Uterus (tissue), 4 donors: ENCODE results near the gene TNFRSF6B. TPM values are rescaled to one million over a fixed set of nuclear protein-coding genes. Genes with fewer than 3 reads are reported as not detected.

Source experiments
- DNase-seq, 2 donors: peaks; one replicate each; pipeline ENCODE4 v3.0.0-alpha.2; 2019 to 2020
- H3K27ac ChIP-seq, 2 donors: fragments of 200-600 bp; sonication (generic); 1 replicate in 1 of 2; 2 replicates in 1 of 2; pipeline ENCODE4 v1.5.1; 2016 to 2018
- H3K27me3 ChIP-seq, 2 donors: fragments of 200-600 bp; sonication (generic); one replicate each; pipeline ENCODE4 v1.5.1; 2018 to 2019; ENCODE audit warnings: control low read depth in 1 of 2
- H3K36me3 ChIP-seq, 2 donors: fragments of 200-600 bp; sonication (generic); one replicate each; pipeline ENCODE4 v1.5.1; 2019; ENCODE audit warnings: control low read depth in 1 of 2
- H3K4me1 ChIP-seq, 2 donors: fragments of 200-600 bp; sonication (generic); one replicate each; pipeline ENCODE4 v1.5.1; 2018 to 2019; ENCODE audit warnings: control low read depth in 1 of 2
- H3K4me3 ChIP-seq, 2 donors: fragments of 200-600 bp; sonication (generic); 1 replicate in 1 of 2; 2 replicates in 1 of 2; pipeline ENCODE4 v1.5.1; 2018 to 2019; ENCODE audit warnings: mild to moderate bottlenecking in 1 of 2
- H3K9me3 ChIP-seq, 2 donors: fragments of 200-600 bp; sonication (generic); one replicate each; pipeline ENCODE4 v1.5.1; 2019; ENCODE audit warnings: control low read depth in 1 of 2
- POLR2A ChIP-seq, 2 donors: fragments of 450-650 bp; IDR thresholded peaks; one replicate each; pipeline ENCODE4 v1.6.1; 2016; ENCODE audit warnings: antibody characterized with exemption in 2 of 2, mild to moderate bottlenecking in 1 of 2, moderate library complexity in 1 of 2
- intact Hi-C: fragments of 100-400 bp; cut with DNase I; formaldehyde crosslinking; loops from one replicate; pipeline ENCODE4 v1.15.1; 2023; ENCODE audit warnings: low total_unique reads
- total RNA-seq, 4 donors: library from RNA; depleted of rRNA in 3 of 4; stranded (reverse); fragments of >200 nt in 3 of 4; gene quantifications; one replicate each; pipeline versions ENCODE4 v1.1.0 to v1.2.4, GENCODE V29; 2014 to 2023
- TF ChIP-seq, protein P1 (sequence below), 4 experiments: fragments of 200-600 bp in 2 of 4; fragments of 450-650 bp in 2 of 4; sonication (generic) in 2 of 4; IDR thresholded peaks; one replicate each; pipeline ENCODE4 v1.5.1; 2016 to 2019; ENCODE audit warnings: antibody characterized with exemption in 4 of 4, mild to moderate bottlenecking in 2 of 4, moderate library complexity in 1 of 4
- donor health status: DM: yes; HTN: yes; CAD: no.

TNFRSF6B gene
- total RNA-seq, 4 donors from 2014 or later = 0.83 to 4.1 TPM; not detected in 2

DNA sequence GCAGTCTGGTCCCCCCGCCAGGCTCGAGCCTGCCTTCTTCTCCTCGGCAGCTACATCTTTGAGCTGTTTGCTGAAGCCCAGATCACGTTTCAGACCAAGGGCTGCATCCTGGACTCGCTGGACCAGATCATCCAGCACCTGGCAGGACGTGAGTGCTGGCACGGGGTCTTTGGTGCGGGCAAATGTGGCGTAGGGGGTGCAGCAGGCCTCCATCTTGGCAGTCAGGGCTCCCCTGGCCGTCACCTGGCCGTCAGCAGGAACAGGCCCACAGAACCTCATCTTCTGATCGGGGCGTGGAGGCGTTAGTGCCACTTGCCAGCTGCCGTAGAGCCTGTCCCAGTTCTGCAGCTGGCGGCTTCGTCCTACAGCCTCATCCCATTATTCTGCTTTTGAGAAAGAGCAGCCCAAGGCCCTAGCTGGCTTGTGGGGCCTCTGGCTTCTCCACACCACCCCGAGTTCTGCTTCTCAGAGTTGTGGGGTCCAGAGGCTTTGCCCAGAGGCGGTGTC is 16.6 kb upstream of the TNFRSF6B start:
- no peak for DNase-seq
- intact Hi-C loops = no loop called here
- H3K4me3 ChIP-seq = no peak overlapping the region
- no peaks in the 10 kb centered on the region for H3K9me3 ChIP-seq
- TF ChIP-seq POLR2A (IDR thresholded peaks at IDR 0.05) = no peak
- TF ChIP-seq, protein P1, sequence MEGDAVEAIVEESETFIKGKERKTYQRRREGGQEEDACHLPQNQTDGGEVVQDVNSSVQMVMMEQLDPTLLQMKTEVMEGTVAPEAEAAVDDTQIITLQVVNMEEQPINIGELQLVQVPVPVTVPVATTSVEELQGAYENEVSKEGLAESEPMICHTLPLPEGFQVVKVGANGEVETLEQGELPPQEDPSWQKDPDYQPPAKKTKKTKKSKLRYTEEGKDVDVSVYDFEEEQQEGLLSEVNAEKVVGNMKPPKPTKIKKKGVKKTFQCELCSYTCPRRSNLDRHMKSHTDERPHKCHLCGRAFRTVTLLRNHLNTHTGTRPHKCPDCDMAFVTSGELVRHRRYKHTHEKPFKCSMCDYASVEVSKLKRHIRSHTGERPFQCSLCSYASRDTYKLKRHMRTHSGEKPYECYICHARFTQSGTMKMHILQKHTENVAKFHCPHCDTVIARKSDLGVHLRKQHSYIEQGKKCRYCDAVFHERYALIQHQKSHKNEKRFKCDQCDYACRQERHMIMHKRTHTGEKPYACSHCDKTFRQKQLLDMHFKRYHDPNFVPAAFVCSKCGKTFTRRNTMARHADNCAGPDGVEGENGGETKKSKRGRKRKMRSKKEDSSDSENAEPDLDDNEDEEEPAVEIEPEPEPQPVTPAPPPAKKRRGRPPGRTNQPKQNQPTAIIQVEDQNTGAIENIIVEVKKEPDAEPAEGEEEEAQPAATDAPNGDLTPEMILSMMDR (IDR thresholded peaks at IDR 0.05) = no peak
- no peaks in the 10 kb centered on the region for H3K36me3 ChIP-seq
- no peaks in the 10 kb centered on the region for H3K27me3 ChIP-seq
- H3K27ac ChIP-seq = no peak overlapping the region
- H3K4me1 ChIP-seq = peaks cover 3 to 6% of the 10 kb centered on the region in 2 donors

- Histone ChIP-seq H3K27ac (no peak overlapping the region), H3K4me3 (no peak overlapping the region), H3K36me3 (no peaks in the 10 kb centered on the region), H3K27me3 (no peaks in the 10 kb centered on the region), H3K9me3 (no peaks in the 10 kb centered on the region), H3K4me1 (peaks cover 3 to 6% of the 10 kb centered on the region in 2 donors)
- TF ChIP-seq POLR2A (IDR thresholded peaks at IDR 0.05) = no peak
- TF ChIP-seq, protein P1 (IDR thresholded peaks at IDR 0.05) = no peak
- DNase-seq = no peak
- intact Hi-C loops = no loop called here
These were observed 16.0 kb upstream of the TNFRSF6B start for GRCh38 chr20:63680427-63680826.

DNA sequence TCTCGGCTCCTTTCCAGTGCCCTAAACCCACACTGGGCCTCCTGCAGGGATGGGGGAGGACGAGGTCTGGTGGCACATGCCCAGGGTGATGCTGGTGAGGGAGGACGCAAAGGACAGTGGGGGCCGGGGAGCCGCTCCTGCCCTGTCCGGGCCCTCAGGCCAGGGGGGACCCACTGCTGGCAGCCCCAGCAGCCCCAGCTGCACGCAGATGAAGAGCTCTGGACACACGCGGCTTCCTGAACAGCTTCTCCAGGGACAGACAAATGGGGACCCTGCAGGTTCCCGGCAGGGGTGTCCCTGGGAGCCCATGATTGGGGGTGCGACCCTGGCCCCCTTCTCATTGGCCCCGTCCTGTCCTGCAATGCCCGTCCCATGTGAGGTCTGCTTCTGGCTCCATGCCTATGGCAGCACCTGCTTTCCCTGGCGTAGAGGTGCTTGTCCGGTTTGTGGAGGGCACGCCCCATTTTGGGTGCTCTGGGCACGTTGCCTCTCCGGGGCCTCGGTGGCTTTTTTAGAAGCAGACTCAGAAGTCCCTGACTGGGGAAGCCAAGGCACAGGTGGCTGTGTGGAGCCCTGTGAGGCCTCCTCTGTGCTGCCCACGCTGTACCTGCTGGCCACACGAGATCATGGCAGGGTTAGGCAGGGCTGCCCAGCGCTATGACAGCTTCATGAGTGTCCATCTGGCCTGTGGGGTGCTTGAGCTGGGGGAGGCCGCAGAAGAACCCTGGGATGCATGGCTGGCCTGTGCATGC is 15.4 kb upstream of the TNFRSF6B start:
- intact Hi-C loops = no loop called here
- Histone ChIP-seq H3K9me3 (no peaks in the 10 kb centered on the region), H3K27me3 (no peaks in the 10 kb centered on the region), H3K4me3 (no peak overlapping the region), H3K4me1 (peaks cover 3 to 7% of the 10 kb centered on the region in 2 donors), H3K27ac (no peak overlapping the region), H3K36me3 (no peaks in the 10 kb centered on the region)
- no peak for DNase-seq
- TF ChIP-seq, protein P1 (IDR thresholded peaks at IDR 0.05) = no peak
- TF ChIP-seq POLR2A (IDR thresholded peaks at IDR 0.05) = no peak

DNA sequence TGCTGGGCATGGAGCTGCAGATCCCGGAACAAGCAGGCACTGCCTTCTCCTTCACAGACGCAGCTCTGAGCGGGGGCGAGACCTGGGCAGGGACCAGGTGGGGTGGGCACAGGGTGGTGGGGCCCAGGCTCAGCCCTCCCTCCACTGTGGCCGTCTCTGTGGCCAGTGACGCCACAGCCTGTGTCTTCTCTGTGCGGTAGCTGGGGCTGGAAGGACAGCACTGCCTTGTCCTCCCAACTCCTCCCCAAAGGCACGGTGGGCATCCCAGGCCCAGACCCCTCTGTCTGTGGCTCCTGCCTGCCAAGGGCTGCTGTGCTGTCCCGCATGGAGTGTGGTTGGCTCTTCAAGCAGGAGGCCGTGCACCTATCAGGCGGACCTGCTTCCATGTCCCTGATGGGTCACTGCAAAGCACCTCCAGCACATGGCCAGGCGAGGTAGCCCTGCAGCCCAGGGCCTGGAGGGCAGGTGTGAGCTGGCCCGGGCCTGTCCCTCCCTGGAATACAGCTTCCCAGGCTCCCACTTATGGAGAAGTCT is 14.8 kb upstream of the TNFRSF6B start:
- Histone ChIP-seq H3K36me3 (no peaks in the 10 kb centered on the region), H3K9me3 (no peaks in the 10 kb centered on the region), H3K27me3 (no peaks in the 10 kb centered on the region), H3K4me1 (peaks cover 3 to 13% of the 10 kb centered on the region in 2 donors), H3K4me3 (no peak overlapping the region), H3K27ac (peak overlapping the region; percentile 82 to 86)
- intact Hi-C loops = no loop called here
- no peak for TF ChIP-seq POLR2A (IDR thresholded peaks at IDR 0.05)
- TF ChIP-seq, protein P1 (IDR thresholded peaks at IDR 0.05) = no peak
- no peak for DNase-seq
